SK-N-SH treated with all-trans-retinoic acid at 6 μM for 48 hours (cell line): ENCODE results near the gene TMEM238.
"Not testable (repeated sequence)": the region's sequence is repeated elsewhere in the genome, so short reads cannot be mapped to it uniquely, and the experiment has no call there.

Experiments used
- OSR1 ChIP-seq: fragments of 250-450 bp; sonication (Bioruptor Pico); IDR thresholded peaks from 2 replicates; pipeline ENCODE4 v1.8.0; 2022; ENCODE audit warnings: moderate library complexity, mild to moderate bottlenecking, inconsistent platforms
- PATZ1 ChIP-seq: fragments of 250-450 bp; sonication (Bioruptor Pico); IDR thresholded peaks from 2 replicates; pipeline ENCODE4 v1.8.0; 2020; ENCODE audit warnings: mild to moderate bottlenecking, moderate library complexity, borderline replicate concordance

GRCh38 chr19:55421281-55421680 is 37.2 kb upstream of the TMEM238 start:
- TF ChIP-seq PATZ1, OSR1 (CRISPR knock-in tag): not testable (repeated sequence)
